NCI-H1930 (cell line): ENCODE measurements around the gene ODAD4.

Experiments used
- DNase-seq, 2 experiments: peaks; one replicate each; lab custom pipeline; 2025; lab: John Stamatoyannopoulos, UW

ODAD4 gene, protein sequence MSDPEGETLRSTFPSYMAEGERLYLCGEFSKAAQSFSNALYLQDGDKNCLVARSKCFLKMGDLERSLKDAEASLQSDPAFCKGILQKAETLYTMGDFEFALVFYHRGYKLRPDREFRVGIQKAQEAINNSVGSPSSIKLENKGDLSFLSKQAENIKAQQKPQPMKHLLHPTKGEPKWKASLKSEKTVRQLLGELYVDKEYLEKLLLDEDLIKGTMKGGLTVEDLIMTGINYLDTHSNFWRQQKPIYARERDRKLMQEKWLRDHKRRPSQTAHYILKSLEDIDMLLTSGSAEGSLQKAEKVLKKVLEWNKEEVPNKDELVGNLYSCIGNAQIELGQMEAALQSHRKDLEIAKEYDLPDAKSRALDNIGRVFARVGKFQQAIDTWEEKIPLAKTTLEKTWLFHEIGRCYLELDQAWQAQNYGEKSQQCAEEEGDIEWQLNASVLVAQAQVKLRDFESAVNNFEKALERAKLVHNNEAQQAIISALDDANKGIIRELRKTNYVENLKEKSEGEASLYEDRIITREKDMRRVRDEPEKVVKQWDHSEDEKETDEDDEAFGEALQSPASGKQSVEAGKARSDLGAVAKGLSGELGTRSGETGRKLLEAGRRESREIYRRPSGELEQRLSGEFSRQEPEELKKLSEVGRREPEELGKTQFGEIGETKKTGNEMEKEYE

DNA sequence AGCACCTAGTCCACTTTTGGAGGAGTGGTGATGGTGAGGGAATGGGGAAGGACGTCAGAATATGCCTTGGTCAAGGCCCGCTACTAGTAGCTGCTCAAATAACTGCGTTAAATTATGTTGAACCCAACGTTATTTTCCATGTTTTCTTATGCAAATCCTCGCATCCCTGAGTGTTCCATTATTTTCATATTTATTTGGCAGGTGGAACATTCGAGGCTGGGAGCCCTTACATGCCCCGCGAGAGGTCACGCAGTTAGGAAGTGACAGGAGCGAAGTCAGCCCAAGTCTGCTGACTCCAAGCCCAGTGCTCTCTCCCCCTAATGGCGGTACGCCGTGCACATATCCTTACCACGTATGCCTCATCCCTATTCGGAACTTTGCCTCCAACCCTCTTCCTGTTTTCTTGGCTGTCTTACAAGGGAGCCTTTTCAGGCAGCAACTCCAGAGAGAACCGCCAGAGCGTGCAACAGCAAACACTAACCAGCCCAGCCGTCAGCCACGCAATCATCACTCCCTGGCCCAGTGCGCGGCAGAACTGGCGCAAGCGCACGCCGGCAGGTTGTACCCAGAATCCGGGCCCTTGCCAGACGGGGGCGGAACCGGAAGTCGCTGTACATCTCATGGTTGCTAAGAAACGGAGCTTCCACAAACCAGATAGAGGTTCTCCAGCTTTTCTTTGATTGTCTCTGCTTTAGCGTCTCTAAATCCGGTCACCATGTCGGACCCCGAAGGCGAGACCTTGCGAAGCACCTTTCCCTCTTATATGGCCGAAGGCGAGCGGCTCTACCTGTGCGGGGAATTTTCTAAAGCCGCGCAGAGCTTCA is at the start of gene ODAD4:
Gene ODAD4, plus strand, starts transcription at position 609 of the 824 bp plus-strand sequence. Its CDS starts 107 bp downstream, at position 716.
- peak; percentile 87 to 90 for DNase-seq

DNA sequence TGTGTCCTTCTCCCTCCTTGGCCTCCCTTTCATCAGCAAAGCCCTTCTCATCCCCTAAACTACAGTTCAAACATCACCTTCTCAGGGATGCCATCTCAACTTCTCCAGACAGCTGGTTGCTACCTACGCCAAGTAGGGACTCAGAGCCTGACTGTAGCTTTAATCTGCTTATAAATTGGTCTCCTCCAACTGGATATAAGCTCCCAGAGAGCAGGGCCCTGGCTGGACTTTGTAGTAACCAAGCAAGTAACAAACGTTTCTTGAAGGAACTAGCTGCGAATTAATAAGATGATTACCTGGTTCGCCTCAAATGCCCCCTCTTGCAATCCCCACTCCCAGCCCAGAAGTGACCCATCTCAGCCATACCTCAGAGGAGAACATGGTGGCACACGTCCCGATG is 47.7 kb upstream of the ODAD4 start:
- no peak for DNase-seq

DNA sequence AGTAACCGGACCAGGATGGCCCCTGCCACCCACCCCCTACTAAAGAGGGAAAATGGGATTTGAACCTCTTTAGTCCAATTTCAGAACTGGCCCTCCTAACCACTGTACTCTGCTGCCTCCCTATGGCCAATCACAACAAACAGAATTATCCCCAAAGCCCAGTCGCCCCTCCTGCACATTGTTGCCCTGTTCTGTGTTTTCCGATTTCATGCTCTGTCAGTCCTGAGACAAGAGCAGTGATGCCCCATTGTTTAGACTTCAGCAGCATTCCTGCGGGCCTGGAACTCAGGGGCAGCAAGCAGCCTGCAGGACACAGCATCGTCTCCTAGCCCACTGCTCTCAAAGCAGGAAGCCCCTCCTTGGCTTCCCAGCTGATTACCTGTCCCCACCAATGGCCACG is 44.7 kb upstream of the ODAD4 start:
- DNase-seq: peak in 1 of 2 experiments; percentile 9

DNA sequence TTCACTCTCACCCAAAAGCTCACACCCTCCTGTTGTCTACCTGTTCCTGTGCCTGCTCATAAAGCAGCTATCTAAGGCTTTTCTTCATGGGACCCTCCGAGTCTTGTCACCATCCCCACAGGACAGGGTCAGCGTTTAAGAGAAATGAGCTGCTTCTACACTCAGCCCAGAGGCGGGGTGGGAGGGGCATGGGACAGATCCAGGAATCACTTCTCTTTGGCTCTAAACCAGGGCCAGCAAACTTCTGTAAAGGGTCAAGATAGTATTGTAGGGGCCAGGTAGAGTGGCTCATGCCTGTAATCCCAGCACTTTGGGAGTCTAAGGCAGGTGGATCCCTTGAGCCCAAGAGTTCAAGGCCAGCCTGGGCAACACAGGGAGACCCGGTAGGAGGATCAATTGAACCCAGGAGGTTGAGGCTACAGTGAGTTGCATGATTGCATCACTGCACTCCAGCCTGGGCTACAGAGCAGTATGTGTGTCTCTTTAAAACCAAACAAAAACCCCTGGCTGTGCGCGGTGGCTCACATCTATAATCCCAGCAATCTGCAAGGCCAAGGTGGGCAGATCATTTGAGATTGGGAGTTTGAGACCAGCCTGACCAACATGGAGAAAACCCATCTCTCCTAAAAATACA is 42.0 kb upstream of the ODAD4 start:
- DNase-seq: no peak

DNA sequence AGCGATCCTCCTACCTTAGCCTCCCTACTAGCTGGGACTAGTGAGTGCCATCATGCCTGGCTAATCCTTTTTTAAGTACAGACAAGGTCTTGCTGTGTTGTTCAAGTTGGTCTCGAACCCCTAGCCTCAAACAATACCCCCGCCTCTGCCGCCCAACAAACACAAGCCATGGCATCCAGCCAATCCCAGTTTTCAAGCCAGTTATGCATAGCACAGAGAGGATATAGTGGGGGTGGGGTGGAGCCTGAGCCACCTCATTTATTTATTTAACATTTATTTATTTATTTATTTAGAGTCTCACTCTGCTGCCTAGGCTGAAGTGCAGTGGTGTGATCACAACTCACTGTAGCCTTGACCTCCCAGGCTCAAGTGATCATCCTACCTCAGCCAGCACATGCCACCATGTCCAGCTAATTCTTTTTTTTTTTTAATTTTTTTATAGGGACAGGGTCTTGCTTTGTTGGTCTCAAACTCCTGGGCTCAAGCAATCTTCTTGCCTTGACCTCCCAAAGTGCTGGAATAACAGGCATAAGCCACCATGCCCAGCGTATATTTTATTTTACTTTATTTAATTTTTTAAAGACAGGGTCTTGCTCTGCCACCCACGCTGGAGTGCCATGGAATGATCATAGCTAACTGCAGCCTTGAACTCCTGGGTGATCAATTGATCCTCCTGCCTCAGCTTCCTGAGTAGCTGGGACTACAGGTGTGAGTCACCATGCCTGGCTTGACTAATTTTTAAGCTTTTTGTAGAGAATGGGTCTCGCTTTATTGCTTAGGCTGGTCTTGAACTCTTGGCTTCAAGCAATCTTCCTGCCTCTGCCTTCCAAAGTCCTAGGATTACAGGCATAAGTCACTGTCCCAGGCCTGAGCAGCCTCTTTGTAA is 39.0 kb upstream of the ODAD4 start:
- no peak for DNase-seq

DNA sequence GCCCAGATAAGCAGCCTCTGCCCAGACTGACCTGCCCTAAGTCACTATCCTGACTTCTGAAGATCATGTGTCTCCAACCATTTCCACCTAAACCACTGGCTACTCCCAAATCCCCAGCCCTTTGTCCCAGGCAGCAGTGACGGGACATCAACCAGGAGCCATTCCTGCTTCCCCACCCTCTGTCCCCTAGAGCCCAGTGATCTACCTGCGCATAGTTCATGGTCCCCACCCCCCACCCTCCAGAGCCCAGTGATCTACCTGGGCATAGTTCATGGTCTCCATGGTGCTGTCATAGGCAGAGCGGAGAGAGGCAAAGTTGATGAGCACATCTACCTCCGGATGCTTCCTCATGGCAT is 38.4 kb upstream of the ODAD4 start:
- DNase-seq: no peak

DNA sequence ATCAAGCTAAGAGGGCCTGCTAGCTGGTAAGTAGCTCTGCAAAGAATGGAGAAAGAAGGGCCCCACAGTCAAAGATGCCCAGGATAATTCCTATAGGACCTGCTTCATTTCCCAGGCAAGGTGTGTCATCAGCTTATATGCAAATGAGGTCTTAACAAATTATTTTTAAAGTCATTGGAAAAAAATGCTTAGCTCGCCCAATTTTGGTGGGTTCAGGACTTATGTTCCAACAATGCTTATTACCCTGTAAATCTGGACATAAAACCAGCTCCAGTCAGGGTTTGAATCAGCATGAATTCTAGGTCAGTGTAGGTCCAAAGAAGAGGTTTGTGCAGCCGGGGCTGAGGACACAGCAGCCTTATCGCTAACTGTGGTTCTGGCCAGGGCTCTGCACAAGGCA is 37.0 kb upstream of the ODAD4 start:
- DNase-seq: no peak

DNA sequence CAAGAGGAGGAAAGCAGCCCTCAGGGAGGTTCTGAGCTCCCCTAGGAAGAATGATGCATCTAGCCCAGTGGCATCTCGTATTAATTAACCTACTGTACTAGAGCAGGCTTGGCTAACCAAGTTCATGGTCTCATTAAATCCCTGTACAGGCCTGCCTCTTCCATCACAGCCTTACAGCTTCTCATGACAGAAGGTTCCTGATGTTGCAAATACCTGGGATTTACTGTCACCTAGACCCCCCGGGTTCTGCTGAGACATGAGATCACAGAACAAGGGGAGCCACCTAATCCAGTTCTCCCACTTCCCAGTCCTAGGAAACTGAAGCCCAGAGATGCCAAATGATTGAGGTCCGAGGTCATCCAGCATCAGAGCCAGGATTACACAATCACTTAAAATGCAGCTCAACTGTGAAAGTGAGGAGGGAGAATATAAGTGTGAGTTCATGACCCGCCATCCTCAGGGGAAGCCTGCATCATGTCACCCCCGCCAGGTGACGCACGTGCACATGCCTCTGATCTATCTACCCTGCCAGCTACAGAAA is 35.6 kb upstream of the ODAD4 start:
- no peak for DNase-seq

DNA sequence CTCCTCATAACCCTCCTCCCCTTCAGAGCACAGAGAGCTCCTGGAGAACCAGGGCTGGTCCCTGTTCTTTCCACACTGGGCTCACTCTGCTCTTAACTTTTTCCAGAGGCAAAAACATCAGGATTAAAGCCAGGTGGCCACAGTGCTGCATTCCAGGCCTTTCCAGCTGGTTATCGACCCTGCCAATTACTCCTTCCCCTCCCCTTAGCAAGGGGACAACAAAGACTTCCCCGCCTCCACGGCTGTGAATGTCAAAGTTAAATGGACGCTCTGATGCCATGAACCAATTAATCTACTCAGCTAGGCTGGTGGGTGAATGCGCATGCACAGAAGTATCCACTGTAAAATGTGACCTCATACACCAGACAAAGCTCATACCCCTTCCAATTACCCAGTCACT is 34.8 kb upstream of the ODAD4 start:
- DNase-seq: no peak

DNA sequence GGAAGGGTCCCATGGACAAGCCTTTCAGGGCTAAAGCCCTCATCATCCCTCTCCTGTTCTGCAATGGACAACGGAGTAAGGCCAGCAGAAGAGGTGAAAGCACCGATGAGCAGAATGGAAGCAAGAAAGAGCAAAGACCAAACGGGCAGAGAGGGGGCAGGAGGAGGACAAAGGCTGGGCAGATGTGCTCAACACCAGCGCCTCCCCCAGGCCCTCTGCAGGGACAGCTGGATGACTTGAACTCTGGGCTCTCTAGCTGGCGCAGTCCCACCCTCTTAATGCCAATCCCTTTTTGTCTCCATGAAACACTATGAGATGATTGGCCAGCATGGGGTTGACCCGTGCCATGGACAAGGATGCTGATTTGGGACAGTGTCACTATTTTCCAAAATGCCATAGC is 33.7 kb upstream of the ODAD4 start:
- DNase-seq: no peak

DNA sequence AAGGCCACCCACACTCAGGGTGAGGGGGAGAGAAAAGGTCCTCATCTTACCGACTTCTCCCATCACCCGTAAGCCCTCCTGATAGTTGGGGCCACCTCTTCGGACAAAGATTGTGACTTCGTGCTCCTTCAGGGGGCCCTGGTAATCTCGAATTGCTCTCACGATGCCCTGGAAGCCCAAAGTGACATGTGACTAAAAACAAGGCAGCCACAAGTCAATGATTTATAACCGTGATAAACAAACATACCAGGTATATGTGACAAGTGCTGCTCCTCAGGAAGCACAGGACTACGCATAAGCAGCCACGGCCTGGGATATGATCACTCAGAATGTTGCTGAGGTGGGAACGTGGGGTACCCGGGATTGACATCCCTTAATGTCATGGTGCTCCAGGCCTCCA is 28.8 kb upstream of the ODAD4 start:
- DNase-seq: no peak

DNA sequence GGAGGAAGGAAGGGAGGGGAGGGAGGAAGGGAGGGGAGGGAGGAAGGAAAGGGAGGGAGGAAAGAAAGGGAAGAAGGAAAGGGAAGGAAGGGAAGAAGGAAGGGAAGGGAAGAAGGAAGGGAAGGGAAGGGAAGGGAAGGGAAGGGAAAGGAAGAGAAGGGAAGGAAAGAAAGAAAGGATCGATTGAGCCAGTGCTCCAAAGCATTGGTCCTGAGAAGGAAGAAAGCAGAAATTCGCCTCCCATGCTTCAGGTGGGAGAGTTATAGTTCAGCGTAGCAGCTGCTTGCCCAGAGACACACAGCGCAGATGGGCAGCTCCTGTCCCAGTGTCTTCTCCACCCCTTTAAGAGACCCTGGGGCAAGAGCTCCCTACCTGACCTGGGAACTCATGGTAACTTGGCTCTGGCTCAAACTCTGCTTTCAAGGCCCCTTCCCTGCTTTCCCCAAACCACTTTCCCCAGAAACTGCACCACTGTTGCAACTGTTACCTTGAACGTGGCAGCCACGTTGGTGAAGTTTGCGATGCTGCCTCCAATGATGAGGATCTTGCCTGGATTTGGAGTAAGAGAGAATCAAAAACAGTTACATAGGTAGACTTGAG is 26.1 kb upstream of the ODAD4 start:
- no peak for DNase-seq

DNA sequence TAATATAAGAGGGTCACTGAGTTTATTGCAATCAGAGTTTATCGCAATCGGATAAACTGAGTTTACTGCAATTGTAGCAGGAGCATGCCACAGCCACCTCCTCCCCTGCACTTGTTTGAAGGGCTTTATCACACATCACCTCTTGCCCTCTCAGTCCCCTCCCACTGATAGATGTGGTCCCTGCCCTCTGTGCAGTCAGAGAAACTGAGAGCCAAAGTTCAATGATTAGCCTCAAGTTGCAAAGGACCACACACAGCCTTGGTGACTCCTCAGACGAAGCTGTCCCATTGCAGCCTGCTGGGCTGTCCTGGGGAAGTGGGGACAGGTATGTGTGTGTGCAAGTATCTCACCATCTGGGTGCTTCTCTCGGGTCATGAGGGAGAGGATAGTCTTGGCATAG is 25.2 kb upstream of the ODAD4 start:
- DNase-seq: no peak

DNA sequence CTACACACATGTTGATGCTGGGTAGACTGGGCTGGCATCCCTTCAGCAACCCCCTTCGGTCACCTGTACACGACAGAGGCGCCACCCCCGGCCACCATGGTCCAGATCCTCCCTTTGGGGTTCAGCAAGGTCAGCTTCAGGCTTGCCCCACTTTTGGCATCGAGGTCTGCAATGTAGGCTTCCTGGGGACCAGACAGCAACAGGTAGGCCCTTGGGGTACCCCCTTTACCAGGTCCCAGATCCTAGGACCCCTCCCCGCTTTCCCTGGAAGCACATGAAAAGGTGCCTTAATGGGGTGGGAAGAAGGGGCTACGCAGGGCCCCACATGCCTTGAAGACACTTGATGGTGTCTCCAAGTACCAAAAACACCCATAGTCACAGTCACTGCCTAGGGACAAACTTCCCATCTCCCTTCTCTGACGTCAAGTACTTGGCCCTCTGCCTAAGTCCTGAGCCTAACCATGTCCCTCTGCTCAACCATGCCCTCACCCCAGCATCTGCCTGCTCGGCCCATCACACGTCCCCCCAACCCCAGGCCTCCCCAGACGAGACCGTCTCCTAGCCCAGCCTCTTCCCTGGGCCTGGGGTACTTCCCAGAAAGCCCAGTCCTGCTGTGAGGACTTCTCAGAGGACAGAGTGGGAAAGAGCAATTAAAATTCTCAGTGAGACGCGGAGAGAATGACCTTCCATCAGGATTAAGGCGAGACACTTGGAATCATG is 23.8 kb upstream of the ODAD4 start:
- no peak for DNase-seq

DNA sequence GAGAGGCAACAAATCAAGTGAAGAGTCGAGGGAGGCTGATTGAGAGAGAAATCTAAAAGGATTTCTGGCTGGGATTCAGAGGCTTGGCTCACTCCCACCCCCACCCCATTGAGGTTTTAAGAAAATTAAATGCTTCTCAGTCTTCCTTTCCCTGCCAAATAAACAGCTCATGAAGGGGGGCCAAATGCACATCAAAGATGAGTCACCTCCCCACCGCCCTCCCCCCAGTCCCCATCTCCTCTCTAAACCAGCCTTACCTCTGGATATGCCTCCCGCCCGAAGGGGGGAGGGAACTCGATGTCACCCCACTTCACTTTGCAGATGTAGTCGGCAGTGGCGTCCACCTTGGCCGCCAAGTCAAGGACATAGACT is 23.2 kb upstream of the ODAD4 start:
- no peak for DNase-seq

DNA sequence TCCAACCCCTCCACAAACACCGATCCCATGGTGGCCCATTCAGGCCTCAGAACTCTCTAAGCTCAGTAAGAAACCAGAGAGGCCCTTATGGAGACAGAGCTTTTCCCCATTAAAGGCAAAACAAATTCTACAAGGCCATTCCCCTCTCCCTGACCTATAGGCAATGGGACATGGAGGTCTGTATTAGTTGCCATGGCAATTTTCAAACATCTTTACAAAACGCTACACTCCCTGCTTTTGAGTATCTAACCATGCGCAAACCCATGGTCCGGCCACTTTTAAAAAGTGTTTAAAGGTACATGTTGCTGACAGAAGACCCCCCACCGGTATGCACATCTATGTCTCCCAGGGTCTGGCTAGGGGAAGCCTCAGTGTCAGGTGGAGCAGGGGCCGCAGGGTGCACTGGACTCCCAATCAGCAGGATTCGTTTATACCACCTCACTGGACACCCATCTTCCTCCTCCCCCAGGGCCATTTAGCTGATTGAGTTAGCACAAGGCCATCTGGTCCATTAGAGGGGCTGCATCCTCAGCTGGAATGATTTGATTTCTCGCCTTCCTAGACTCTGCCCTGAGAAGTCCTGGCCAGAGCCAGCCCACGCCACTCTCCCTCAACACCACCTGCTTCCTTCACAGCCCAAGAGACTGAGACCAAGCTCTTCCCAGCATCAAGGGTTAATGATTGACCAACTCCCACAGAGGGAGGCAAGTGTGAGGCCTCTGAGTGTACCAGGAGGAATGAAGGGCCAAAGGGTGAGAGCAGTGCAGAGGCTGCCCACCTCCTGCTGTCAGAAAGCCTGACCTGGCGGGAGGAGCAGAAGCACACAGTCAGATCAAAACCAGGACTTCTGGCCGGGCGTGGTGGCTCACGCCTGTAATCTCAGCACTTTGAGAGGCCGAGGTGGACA is 22.5 kb upstream of the ODAD4 start:
- DNase-seq: no peak

DNA sequence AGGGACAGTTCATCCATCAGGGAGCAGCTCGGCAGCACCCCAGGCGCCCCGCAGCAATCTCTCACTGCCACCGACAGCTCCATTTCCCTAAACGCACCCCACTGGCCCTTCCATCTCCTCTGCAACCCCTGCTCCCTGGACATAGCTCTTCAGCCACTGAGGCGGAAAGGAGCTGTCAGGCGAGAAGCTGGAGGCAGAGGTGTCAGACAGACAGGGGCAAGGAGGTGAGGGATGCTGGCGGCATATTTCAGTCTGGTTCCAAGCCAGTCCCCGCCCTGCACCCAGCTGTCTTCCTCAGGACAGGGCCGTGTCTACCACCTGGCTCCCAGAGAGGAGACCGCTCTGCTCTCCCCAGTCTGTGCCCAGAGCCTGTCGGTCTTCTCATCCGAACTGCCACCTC is 21.3 kb upstream of the ODAD4 start:
- no peak for DNase-seq

DNA sequence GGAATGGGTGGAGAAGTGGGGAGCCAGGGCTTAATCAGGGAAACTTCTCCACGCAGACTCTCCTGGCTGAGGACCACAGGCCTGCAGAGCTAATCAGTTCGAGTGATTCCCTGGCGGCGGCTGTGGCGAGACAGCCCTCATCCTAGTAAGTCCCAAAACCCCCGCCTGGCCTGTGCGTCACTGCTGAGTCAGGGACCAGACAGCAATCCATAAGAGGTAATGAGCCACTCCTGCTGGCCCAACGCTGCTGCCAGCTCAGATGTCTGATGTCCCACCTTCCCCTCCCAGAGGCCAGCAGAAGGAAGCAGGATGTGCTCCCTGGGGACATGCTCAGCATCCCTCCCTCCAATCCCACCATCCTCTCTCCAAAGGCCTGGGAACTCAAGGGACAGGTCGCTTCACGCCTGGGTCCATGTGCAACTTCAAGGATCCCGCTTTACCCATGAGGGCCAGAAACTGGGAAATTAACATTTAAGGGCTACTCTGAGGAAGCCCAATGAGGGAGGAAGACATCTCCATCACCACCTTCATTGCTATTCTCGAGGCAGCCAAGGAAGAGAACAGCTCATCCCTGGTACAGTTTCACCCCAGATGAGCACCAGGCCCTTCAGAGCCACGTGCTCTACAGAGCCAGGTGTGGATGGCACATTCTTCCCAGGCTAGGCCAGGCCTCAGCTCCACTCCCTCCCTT is 19.6 kb upstream of the ODAD4 start:
- DNase-seq: no peak
